Islet of Langerhans (tissue), 1 donor: ENCODE results near the gene UGT2B10.

Experiments used
- FAIRE-seq: peaks from one replicate; lab custom pipeline; 2011; peaks lifted over from hg19 to GRCh38; lab: Jason Lieb, UNC

The UGT2B10 gene

GRCh38 chr4:68871809-68872642, 56.2 kb downstream of the UGT2B10 start:
- FAIRE-seq: peak; percentile 58

GRCh38 chr4:68872643-68873502, 57.1 kb downstream of the UGT2B10 start:
- FAIRE-seq: peak; percentile 70

- FAIRE-seq: no peak
Observed at GRCh38 chr4:68874507-68874906, 58.7 kb downstream of the UGT2B10 start.

- no peak for FAIRE-seq
Observed at GRCh38 chr4:68877555-68877954, 61.8 kb downstream of the UGT2B10 start.

GRCh38 chr4:68878048-68878447, 62.3 kb downstream of the UGT2B10 start:
- peak; percentile 94 for FAIRE-seq
